HG03064 (cell line): ENCODE results near the gene YIPF7.

Source experiments
- ATAC-seq: cut with Tn5 transposase; IDR thresholded peaks from one replicate; pipeline ENCODE4 v1.9.1; 2021; ENCODE audit warnings: low read depth; ENCODE audit not compliant: unreplicated experiment

Gene YIPF7

DNA sequence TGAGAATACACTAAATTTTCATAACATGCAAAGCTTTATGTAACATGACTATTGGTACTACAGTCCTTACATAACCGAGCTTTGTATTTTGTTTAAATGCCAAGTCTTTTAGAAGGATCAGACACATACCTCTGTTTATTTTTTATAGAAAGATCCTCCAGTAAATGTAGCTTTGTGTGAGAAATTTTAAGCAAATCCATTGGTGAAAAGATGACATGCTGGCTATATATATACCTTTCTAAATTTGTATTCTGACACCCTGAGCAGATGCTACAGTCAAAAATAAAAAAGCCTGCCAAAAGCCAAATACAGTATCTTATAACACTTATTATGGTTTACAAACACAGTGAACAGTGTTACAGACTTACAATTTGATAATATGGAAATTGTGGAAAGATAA is at the start of gene YIPF7:
Gene YIPF7, minus strand, starts transcription at position 201 of the 400 bp plus-strand sequence. CDS start 1,525 bp downstream, outside the sequence.
- no peak for ATAC-seq

DNA sequence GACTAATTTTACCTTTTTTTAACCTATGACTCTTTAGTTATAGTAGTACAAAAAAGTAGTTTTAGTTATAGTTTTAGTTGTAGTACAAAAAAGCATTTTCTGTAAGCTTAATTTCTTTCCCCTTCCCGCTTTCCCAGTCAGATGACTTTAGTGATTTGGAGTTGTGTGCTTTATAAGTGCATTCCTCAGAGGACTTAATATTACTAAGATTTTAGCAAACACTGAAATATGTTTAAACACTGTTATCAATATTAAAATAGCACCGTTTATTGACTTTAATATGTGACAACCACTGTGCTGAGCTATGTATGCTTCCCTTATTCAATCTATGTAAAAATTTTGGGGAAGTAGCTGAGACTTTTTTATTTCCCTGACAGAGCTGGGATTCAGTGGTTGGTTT is 49.6 kb upstream of the YIPF7 start:
- ATAC-seq = no peak

DNA sequence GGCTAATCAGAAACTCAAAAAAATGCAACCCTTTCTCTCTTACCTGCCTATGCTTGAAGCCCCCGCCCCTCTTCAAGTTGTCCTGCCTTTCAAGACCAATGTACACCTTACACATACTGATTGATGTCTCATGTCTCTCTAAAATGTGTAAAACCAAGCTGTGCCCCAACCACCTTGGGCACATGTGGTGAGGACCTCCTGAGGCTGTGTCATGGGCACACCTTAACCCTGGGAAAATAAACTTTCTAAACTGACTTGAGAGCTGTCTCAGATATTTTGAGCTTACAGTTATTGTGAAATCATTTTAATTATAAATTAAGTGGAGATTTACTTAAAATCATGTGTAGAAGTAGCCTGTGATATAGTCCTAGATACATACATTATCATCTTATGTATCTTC is 49.0 kb upstream of the YIPF7 start:
- ATAC-seq = no peak

DNA sequence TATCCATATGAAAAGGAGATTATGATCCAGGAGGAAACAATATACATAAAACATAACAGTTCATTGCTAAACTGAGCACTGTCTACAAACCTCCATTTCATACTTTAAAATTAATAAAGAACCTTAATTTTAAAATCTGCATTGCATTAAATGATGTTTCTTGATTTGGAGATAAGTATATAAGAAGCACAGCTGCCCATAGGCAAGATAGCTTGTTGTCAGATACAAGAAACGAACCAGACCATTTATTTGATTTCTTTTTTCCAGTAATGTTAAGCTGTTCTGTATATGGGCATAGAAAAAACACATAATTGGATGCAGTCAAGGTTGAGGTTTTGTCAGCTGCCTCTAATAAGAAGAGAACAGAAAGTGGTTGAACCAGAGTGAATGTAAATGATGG is 33.2 kb upstream of the YIPF7 start:
- no peak for ATAC-seq

DNA sequence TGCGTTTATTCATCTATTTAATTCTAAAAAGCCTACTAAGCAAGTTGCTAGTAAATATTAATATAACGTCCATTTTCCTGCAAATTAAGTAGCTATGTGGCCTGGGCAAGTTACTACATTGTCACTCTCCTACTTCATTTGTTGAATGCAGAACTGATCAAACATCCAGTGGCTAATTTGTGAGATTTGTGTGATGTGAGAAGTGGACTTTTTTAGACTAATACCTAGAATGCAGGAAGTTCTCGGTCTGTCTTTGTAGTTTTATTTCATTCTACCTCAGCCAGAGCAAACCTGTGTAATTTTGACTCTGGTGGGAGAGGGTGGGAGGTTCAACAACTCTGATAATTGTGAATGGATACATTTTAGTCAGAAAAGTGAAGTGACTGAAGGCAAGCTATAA is 27.6 kb upstream of the YIPF7 start:
- no peak for ATAC-seq

DNA sequence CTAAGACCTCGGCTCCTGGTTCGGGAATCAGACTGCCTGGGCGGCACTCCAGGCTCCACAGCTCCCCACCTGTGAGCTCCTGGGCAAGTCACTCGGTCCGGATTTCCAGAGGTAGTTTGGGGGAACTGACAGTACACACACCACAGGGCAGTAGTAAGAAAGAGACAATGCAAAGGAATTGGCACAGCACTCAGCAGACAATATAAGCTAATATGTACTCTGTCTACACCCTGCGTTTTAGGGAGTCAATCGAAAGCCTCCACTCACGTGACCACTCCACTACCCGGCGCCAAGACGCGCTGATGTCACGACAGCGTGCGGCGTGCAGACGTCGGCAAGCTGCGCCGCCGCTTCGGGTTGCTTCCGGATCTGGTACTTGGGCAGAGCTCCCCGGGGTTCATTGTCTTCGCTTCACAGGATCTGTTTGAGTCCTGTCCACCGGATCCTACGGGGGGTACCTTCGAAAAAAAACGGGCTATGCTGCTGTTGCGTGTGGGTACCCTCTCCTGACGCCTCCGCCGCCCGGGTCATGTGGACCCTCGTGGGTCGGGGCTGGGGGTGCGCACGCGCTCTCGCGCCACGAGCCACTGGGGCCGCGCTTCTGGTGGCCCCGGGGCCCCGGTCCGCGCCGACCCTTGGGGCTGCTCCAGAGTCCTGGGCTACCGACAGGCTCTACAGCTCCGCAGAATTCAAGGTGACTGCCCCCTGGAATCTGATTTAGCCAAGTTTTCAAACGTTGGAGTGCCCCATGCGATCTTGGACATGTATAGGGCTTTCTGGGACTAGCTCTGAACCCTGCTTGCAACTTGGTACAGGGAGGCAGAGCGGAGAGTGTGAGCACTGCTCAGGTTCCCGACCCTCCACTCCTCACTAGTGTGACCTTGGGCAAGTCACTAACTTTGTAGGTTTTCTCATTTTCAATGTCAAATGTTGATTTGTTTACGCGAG is 26.9 kb upstream of the YIPF7 start, which contains the start of gene GUF1:
Gene GUF1, plus strand, starts transcription at position 327 of the 948 bp plus-strand sequence. Its CDS starts 203 bp downstream, at position 530.
- ATAC-seq = peak; percentile 96

DNA sequence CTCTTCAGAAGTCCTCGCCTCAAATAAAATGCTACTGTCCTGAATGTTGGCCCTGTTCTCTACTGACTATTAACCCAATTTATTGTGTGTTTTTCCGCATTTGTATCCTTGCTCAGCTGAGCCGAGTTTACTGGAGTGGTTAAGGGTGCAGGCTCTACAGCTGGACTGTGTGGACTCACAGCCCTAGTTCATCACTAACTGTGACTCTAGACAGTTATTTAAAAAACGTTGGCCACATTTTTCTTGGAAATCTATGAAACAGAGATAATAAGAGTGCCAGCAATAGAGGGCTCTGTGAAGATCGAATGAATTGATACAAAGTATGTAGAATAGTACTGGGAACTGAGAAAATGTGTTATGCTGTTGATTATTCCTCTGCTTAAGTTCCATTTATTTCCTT is 23.9 kb upstream of the YIPF7 start:
- ATAC-seq = no peak

DNA sequence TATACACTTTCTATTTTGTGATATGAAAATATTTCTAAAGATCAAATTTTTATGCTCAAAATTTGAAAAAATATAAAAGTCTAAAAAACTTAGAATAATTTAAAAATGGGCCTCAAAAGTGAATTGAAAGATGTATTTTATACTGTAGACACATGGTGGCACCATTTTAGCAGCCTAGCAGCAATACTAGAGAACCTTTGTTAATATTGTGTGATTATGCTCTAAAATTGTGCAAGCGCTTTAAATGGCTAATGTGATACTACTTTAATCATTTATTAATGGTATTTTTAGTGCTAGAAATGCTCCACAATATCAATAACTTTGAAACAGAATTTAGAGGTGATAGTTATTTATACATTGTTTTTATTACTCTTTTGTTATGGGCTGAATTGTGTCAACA is 23.0 kb upstream of the YIPF7 start:
- no peak for ATAC-seq

DNA sequence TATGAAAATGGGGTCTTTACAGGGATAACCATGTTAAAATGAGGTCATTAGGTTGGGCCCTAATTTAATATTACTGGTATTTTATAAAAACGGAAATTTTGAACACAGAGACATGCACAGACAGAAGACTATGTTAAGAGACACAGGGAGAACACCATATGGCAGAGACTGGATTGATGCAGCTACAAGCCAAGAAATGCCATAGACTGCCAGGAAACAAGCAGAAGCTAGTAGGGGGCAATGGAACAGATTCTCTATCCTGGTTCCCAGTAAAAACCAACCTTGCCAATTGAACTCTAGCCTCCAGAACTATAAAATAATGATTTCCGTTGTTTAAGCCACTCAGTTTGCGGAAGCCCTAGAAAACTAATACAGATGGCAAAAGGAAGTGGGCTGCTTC is 20.2 kb upstream of the YIPF7 start:
- no peak for ATAC-seq

DNA sequence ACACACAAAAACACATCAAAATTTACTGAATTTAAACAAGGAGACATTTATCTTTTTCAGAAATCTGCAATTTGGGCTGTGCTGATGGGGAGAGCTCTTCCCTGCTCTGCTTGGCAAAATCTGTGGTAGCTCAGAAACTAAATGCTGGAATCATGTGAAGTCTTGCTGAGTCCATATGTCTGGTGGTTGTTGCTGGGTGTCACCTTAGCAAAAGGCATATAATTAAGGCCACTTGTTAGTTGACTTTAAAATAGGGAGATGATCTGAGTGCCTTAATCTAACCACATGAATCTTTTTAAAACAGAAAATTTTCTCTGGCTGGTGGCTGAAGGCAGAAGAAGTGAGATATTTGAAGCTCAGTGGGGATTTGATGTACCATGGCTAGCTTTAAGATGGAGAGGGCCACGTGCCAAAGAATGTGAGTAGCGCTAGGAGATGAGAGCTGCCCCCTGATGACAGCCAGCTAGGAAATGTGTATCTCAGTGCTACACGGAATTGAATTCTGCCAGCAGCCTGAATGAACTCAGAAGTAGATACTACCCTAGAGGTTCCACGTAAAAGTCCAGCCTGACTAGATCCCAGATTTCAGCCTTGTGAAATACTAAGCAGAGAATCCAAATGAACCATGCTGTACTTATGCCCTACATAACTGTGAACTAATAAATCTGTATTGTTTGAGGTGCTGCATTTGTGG is 19.2 kb upstream of the YIPF7 start:
- no peak for ATAC-seq

DNA sequence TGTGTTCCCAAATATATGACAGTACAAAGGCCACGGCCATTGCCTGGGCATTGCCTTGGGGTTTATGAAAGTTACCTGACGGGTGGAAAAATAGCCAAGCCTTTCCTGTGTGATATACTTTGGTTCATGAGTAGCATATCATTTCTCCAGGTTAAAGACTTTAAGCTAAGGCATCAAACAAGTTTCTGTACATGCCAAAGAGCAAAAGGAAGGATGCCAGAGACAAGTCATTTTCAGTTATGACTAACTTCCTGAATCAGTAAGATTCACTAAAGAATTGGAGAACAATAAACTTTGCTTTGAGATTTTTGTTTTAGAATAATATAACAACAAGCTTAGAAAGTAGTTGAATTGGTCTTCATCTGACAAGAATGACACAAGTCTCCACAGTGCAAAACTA is 17.1 kb upstream of the YIPF7 start:
- no peak for ATAC-seq

DNA sequence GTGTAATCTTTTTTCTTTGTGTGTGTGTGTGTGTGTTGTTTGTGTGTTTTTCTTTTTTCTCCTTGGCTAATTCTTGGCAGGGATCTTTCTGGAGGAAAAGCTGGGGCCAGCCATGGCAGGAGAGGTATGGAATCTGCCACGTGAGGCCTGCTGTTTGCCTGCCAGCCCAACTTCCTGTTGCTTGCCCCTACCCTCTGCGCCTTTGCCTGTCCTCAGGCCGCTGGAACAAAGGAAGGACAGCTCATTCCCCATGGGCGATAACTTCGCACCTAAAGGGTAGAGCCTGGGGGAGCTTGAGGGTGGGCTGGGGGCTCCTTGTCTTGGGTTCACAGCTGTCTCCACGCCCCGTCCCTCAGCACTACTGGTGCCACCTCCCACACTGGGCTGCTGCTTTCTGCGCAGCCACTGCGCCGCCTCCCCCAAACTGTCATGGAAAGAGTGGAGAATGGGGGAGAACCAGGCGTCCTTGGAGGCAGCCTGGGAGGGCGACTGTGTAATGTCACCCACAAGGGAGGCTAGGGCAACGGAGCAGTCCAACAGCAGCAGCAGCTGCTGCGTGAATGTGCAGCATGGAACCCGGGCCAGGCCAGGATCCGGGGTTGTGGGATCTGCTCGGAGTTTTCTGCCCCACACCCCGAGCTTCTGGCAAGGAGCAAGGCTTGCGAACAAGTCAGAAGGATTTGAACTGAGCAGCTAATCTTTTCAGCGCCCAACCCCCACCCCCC is 12.3 kb upstream of the YIPF7 start:
- ATAC-seq = no peak

DNA sequence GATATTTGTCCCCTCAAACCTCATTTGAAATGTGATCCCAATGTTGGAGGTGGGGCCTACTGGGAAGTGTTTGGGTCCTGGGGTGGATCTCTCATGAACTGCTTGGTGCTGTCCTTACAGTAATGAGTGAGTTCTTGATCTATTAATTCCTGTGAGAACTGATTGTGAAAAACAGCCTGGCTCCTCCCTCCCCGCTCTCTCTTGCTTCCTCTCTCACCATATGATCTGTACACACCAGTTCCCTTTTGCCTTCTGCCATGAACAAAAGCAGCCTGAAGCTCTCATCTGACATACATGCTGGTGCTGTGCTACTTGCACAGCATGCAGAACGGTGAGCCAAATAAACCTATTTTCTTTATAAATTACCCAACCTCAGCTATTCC is 11.2 kb upstream of the YIPF7 start:
- no peak for ATAC-seq

DNA sequence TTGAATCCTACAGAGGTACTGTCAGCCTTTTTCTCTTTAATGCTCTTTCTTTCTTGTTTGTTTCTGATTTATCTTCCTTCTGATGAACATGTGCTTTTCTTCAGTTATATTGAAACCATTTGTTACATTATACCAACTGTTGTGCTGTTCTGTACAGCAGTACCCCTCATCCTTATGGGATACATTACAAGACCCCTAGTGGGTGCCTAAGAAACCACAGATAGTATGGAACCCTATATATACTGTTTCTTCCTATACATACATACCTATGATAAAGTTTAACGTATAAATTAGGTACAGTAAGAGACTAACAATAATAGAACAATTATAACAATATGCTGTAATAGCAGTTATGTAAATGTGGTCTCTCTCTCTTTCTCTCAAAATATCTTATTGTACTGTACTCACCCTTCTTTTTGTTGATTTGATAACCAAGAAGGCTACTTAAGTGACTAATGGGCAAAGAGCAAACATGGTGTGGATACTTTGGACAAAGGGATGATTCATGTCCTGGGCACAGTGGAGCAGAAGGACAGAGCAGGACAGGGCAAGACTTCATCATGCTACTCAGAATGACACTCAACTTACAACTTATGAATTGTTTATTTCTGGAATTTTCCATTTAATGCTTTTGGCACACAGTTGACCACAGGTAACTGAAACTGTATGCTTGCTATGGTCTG is 10.7 kb upstream of the YIPF7 start:
- ATAC-seq = no peak

DNA sequence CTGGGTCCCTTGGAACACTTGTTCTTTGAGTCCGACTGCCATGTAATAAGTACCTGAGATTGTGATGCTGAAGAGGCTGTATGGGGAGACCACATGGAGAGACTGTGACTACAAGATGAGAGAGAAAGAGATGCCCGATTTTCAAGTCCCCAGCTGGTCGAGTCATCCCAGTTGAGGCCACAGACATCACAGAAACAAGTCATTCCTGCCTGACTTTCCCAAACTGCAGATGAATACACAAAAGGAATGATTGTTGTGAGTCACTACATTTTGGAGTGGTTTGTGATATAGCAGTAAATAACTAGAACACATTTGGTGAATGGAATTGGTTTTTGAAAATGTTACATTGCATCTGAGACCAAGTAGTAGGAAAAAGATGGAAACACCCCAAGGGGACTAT is 9.0 kb upstream of the YIPF7 start:
- no peak for ATAC-seq

DNA sequence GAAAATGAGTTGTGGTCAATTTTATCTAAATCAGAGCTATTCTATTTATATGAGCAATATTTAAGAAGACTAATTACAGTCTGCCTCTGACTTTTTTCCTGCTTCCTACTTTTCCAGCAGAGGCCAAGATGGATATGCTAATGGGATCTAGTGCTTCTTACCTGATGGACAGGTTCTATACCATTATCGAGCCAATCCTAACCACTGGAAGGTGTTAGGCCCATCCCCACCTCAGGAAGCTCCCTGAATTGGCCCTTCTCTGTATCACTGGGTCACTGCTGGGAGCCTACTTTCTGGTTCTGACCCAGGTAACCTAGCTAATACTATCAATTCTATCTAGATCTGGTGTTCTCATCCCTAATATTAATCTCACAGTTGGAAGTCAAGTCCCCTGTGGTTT is 577 bp upstream of the YIPF7 start:
- ATAC-seq = no peak

DNA sequence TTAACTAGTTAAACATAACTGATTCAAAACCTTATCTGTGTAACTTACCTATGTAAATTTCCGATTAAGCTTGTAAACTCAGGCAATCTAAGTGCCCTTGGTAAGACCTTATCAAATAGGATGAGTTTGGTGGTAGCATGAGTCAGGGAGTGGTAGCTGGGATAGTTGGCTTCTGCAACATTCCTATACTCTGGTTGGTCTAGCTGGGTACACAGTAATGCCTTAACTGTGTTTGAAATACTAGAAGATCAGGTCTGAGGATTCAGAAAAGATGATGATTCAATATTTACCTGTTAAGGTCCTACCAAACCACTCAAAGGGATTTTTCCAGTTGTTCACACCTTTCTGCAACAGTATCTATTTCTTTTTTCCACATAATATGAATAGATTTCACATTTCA is 5.3 kb downstream of the YIPF7 start:
- ATAC-seq = no peak

DNA sequence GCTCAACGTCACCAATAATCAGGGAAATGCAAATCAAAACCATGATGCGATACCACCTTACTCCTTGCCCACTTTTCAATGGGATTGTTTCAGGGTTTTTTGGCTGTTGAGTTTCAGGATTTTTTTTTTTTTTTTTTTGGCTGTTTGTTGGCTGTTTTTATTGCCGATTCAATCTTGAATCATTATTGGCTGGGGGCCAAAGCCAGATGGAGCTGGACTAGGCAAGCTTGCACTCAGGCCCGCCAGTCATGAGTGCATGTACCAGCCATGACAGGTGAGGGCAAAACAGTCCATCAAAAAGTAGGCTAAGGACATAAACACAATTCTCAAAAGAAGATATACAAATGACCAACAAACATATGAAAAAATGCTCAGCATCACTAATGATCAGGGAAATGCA is 13.3 kb downstream of the YIPF7 start:
- no peak for ATAC-seq

DNA sequence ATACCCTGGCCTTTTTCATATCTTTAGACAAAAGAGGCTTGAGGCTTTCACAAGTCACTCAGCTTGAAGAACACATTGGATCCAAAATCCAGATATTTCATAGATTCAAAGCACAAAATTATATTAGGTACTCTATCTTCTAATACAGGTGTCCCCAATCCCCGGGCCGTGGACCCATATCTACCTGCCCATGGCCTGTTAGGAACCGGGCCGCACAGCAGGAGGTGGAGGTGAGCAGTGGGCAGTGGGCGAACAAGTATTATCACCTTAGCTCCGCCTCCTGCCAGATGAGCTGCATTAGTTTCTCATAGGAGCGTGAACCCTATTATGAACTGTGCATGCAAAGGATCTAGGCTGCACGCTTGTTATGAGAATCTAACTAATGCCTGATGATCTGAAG is 18.7 kb downstream of the YIPF7 start:
- ATAC-seq = no peak

DNA sequence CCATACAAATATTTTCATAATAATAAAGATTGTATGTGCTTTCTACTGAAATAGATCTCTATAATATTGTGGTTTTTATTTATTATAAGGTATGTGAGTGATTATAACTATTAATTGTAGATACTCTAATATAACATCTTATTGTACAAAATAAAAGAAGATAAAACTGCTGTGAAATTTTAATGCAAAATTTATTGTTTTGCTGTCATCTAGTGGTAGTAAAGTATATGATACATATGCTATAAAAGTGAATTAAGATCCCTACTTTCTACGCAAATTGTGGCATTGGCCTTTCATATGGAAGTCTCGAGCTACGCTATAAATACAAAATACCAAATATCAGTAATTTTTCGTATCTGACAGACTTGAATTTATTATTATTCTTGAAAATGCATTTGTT is 19.3 kb downstream of the YIPF7 start:
- ATAC-seq = no peak
